Aorta (tissue), 5 donors: ENCODE measurements around the gene FXR2. TPM values are rescaled to one million over a fixed set of nuclear protein-coding genes. Genes with fewer than 3 reads are reported as not detected.

Experiments
- ATAC-seq: fragments of 200-7000 bp; cut with Tn5 transposase; one replicate; pipeline ENCODE4 v1.9.1; 2022; ENCODE audit warnings: moderate library complexity; ENCODE audit not compliant: low FRiP score
- DNase-seq, 2 donors: peaks; one replicate each; pipeline ENCODE4 v3.0.0-alpha.2; 2020
- H3K27ac ChIP-seq, 2 donors: one replicate each; pipeline ENCODE4 v1.5.1; 2013; ENCODE audit warnings: low read length in 2 of 2, mild to moderate bottlenecking in 2 of 2, moderate library complexity in 2 of 2, control low read depth in 1 of 2, inconsistent platforms in 1 of 2, low read depth in 1 of 2
- H3K27me3 ChIP-seq, 2 donors: one replicate each; pipeline ENCODE4 v1.6.1; 2013; ENCODE audit warnings: control low read depth in 1 of 2, low read length in 1 of 2, mild to moderate bottlenecking in 1 of 2, moderate library complexity in 1 of 2; ENCODE audit not compliant: insufficient read depth in 2 of 2, control insufficient read depth in 1 of 2
- H3K36me3 ChIP-seq, 2 donors: one replicate each; pipeline ENCODE4 v1.6.1; 2013; ENCODE audit warnings: control low read depth in 1 of 2, low read length in 1 of 2, mild to moderate bottlenecking in 1 of 2; ENCODE audit not compliant: insufficient read depth in 2 of 2, control insufficient read depth in 1 of 2
- H3K4me1 ChIP-seq, 2 donors: one replicate each; pipeline ENCODE4 v1.6.1; 2013; ENCODE audit warnings: low read length in 2 of 2, control low read depth in 1 of 2, mild to moderate bottlenecking in 1 of 2, moderate library complexity in 1 of 2; ENCODE audit not compliant: insufficient read depth in 2 of 2, control insufficient read depth in 1 of 2
- H3K4me3 ChIP-seq, 2 donors: one replicate each; pipeline ENCODE4 v1.5.1; 2013; ENCODE audit warnings: low read length in 2 of 2, control low read depth in 1 of 2, mild to moderate bottlenecking in 1 of 2
- H3K9me3 ChIP-seq: one replicate; pipeline ENCODE4 v1.6.1; 2013; ENCODE audit warnings: mild to moderate bottlenecking, low read length; ENCODE audit not compliant: control insufficient read depth
- WGBS, 2 donors: extraction: QIAGEN DNeasy Blood & Tissue Kit; methylation state at CpG; one replicate each; pipeline ENCODE4 v1.1.7; 2013; 5-methylcytosine and 5-hydroxymethylcytosine counted together
- intact Hi-C, 2 donors: fragments of 100-400 bp; cut with DNase I; formaldehyde crosslinking; loops; one replicate each; pipeline versions ENCODE4 v1.14.2 to v1.15.0; 2022
- polyA plus RNA-seq, 2 donors: library from polyadenylated mRNA; stranded (reverse); fragments of 200-250 nt; gene quantifications; one replicate each; pipeline ENCODE4 v1.2.3, GENCODE V29; 2013
- total RNA-seq, 2 donors: library from RNA; stranded (reverse); fragmentation: NEBNext Ultra II Directional; extraction: Animal tissue kit (Norgen Biotek cat#: 25700); gene quantifications; one replicate each; pipeline ENCODE4 v1.2.1, GENCODE V29; 2021
- donor health status: healthy with polysubstance abuse.
- donor health status: Bipolar disorder and iron deficiency.
- donor health status: DM: no; HTN: no; CAD: no.
- donor health status: DM: no; HTN: no; CAD: no.
- donor health status: DM: yes; HTN: yes; CAD: no.

Gene FXR2
- total and polyA plus RNA-seq, 4 donors, result 21.2 to 36.5 (median 28.2) TPM

GRCh38 chr17:7579001-7579833 lies 35.5 kb downstream of the FXR2 start, which contains the start of gene CD68:
Gene CD68 (plus strand): TSS chr17:7579638. CDS start chr17:7579678, 40 bp downstream.
- intact Hi-C loops, result no loop called here
- H3K4me1 ChIP-seq, result peaks cover 0 to 4% of the 10 kb centered on the region in 2 donors
- 18 to 21% methylated on average over 7 of the region's 7 CpGs for WGBS, 2 donors
- no peak within 1 kb of the TSS for H3K4me3 ChIP-seq
- ATAC-seq, result peak; percentile 65
- H3K36me3 ChIP-seq, result peaks cover 0 to 18% of the 10 kb centered on the region in 2 donors
- H3K27me3 ChIP-seq, result no peaks in the 10 kb centered on the region
- H3K9me3 ChIP-seq, result no peaks in the 10 kb centered on the region
- H3K27ac ChIP-seq, result peak within 1 kb of the TSS in 1 of 2 donors; percentile 30
- peak; percentile 87 to 91 for DNase-seq

GRCh38 chr17:7577327-7578199 lies 37.1 kb downstream of the FXR2 start:
- Histone ChIP-seq H3K9me3 (no peaks in the 10 kb centered on the region), H3K27ac (no peak overlapping the region), H3K4me1 (peaks cover 0 to 4% of the 10 kb centered on the region in 2 donors), H3K36me3 (peaks cover 0 to 18% of the 10 kb centered on the region in 2 donors), H3K4me3 (no peak overlapping the region), H3K27me3 (no peaks in the 10 kb centered on the region)
- DNase-seq (no peak), ATAC-seq (no peak)
- intact Hi-C loops, result no loop called here
- WGBS, 2 donors, result 74 to 76% methylated on average over 17 of the region's 17 CpGs

- ATAC-seq (no peak), DNase-seq (no peak)
- Histone ChIP-seq H3K36me3 (peaks cover 0 to 18% of the 10 kb centered on the region in 2 donors), H3K9me3 (no peaks in the 10 kb centered on the region), H3K4me1 (no peaks in the 10 kb centered on the region), H3K27ac (no peak overlapping the region), H3K4me3 (no peak overlapping the region), H3K27me3 (no peaks in the 10 kb centered on the region)
- WGBS, 2 donors, result 78 to 79% methylated on average over 14 of the region's 14 CpGs
- intact Hi-C loops, result no loop called here
Measured at GRCh38 chr17:7576432-7576937, 38.2 kb downstream of the FXR2 start.

GRCh38 chr17:7575959-7576358 lies 38.7 kb downstream of the FXR2 start:
- DNase-seq (no peak), ATAC-seq (no peak)
- H3K4me1 ChIP-seq, result no peaks in the 10 kb centered on the region
- H3K36me3 ChIP-seq, result peaks cover 0 to 18% of the 10 kb centered on the region in 2 donors
- H3K27ac ChIP-seq, result no peak overlapping the region
- no peaks in the 10 kb centered on the region for H3K27me3 ChIP-seq
- intact Hi-C loops, result no loop called here
- H3K4me3 ChIP-seq, result no peak overlapping the region
- no peaks in the 10 kb centered on the region for H3K9me3 ChIP-seq
- 63 to 65% methylated on average over 7 of the region's 7 CpGs for WGBS, 2 donors

- Histone ChIP-seq H3K27me3 (no peaks in the 10 kb centered on the region), H3K9me3 (no peaks in the 10 kb centered on the region), H3K27ac (no peak overlapping the region), H3K36me3 (peaks cover 0 to 18% of the 10 kb centered on the region in 2 donors), H3K4me3 (no peak overlapping the region), H3K4me1 (no peaks in the 10 kb centered on the region)
- intact Hi-C loops, result no loop called here
- ATAC-seq (no peak), DNase-seq (no peak)
- WGBS, 2 donors, result 37 to 53% methylated on average over 1 of the region's 1 CpG
Measured at GRCh38 chr17:7575481-7575883, 39.2 kb downstream of the FXR2 start.

- intact Hi-C loops, result loop anchor here in 1 of 2 donors (5.0 kb wide), 2 partner anchors 113 to 578 kb away; partner anchors contain the start of genes PER1, TP53 and WRAP53
- peak overlapping the region in 1 of 2 donors; percentile 12 for H3K27ac ChIP-seq
- no peaks in the 10 kb centered on the region for H3K4me1 ChIP-seq
- peaks cover 0 to 19% of the 10 kb centered on the region in 2 donors for H3K36me3 ChIP-seq
- H3K27me3 ChIP-seq, result no peaks in the 10 kb centered on the region
- H3K4me3 ChIP-seq, result peak overlapping the region in 1 of 2 donors; percentile 45
- H3K9me3 ChIP-seq, result no peaks in the 10 kb centered on the region
- DNase-seq, result no peak
- WGBS, 2 donors, result 21 to 22% methylated on average over 14 to 15 of the region's 15 CpGs
- no peak for ATAC-seq
Measured at GRCh38 chr17:7574176-7574953, 40.3 kb downstream of the FXR2 start.

- peak overlapping the region; percentile 71 to 86 for H3K27ac ChIP-seq
- WGBS, 2 donors, result 0 to 1% methylated on average over 63 to 71 of the region's 71 CpGs
- ATAC-seq (peak; percentile 91), DNase-seq (peak; percentile 95 to 96)
- H3K27me3 ChIP-seq, result no peaks in the 10 kb centered on the region
- peak overlapping the region; percentile 68 to 90 for H3K4me3 ChIP-seq
- peaks cover 0 to 19% of the 10 kb centered on the region in 2 donors for H3K36me3 ChIP-seq
- H3K4me1 ChIP-seq, result no peaks in the 10 kb centered on the region
- intact Hi-C loops, result loop anchor here in 1 of 2 donors (5.0 kb wide), 2 partner anchors 114 to 579 kb away; partner anchors contain the start of genes PER1, TP53 and WRAP53
- no peaks in the 10 kb centered on the region for H3K9me3 ChIP-seq
Measured at GRCh38 chr17:7573324-7574080, 41.2 kb downstream of the FXR2 start.
